GM19238 (cell line): ENCODE measurements around the gene SRGAP1.
"Not testable (repeated sequence)": the region's sequence is repeated elsewhere in the genome, so short reads cannot be mapped to it uniquely, and the experiment has no call there.

Experiments used
- DNase-seq: peaks from one replicate; pipeline ENCODE4 v3.0.0; 2011; ENCODE audit warnings: low spot score; ENCODE audit not compliant: insufficient read length

SRGAP1 gene

GRCh38 chr12:64192644-64193444 is 348.3 kb downstream of the SRGAP1 start:
- DNase-seq: no peak

- no peak for DNase-seq
These were observed 349.4 kb downstream of the SRGAP1 start for GRCh38 chr12:64193931-64194330.

- no peak for DNase-seq
These were observed 350.0 kb downstream of the SRGAP1 start for GRCh38 chr12:64194333-64195149.

GRCh38 chr12:64195841-64196240 is 351.3 kb downstream of the SRGAP1 start:
- DNase-seq: not testable (repeated sequence)

GRCh38 chr12:64203036-64203435 is 358.5 kb downstream of the SRGAP1 start:
- DNase-seq: no peak

- no peak for DNase-seq
These were observed 359.3 kb downstream of the SRGAP1 start for GRCh38 chr12:64203775-64204174.

- DNase-seq: no peak
These were observed 361.0 kb downstream of the SRGAP1 start for GRCh38 chr12:64205542-64205941.

- DNase-seq: no peak
These were observed 363.0 kb downstream of the SRGAP1 start for GRCh38 chr12:64207453-64207852.
